Activated CD8-positive, alpha-beta T cell treated with anti-CD3 and anti-CD28 coated beads for 36 hours (primary cell): ENCODE data around the gene PPP1CB. TPM values are rescaled to one million over a fixed set of nuclear protein-coding genes. Genes with fewer than 3 reads are reported as not detected.

ENCODE experiments used
- ATAC-seq: fragments of 200-7000 bp; cut with Tn5 transposase; one replicate; pipeline ENCODE4 v1.10.0; 2021; ENCODE audit warnings: mild to moderate bottlenecking, moderate library complexity
- CTCF ChIA-PET: fragments of 350-600 bp; sonication (Branson Sonifier 250); formaldehyde crosslinking; loops from one replicate; lab custom pipeline; 2021; ENCODE audit warnings: antibody characterized with exemption; lab: Charles Lee
- POLR2A ChIA-PET: fragments of 350-600 bp; sonication (Branson Sonifier 250); formaldehyde crosslinking; loops from one replicate; lab custom pipeline; 2021; ENCODE audit warnings: antibody characterized with exemption; lab: Charles Lee
- DNase-seq: peaks from one replicate; pipeline ENCODE4 v3.0.0-alpha.2; 2020
- H3K27ac Mint-ChIP-seq: one replicate; pipeline ENCODE4 v1.8.0; 2021; ENCODE audit warnings: mild to moderate bottlenecking, mixed read lengths
- H3K27me3 Mint-ChIP-seq: one replicate; pipeline ENCODE4 v1.8.0; 2021; ENCODE audit warnings: mixed read lengths
- H3K36me3 Mint-ChIP-seq: one replicate; pipeline ENCODE4 v1.8.0; 2021; ENCODE audit warnings: low read depth, mixed read lengths
- H3K4me1 Mint-ChIP-seq: one replicate; pipeline ENCODE4 v1.8.0; 2021; ENCODE audit warnings: low read depth, mixed read lengths
- H3K4me3 Mint-ChIP-seq: one replicate; pipeline ENCODE4 v1.8.0; 2021; ENCODE audit warnings: mild to moderate bottlenecking, moderate library complexity, mixed read lengths
- H3K9me3 Mint-ChIP-seq: one replicate; pipeline ENCODE4 v1.8.0; 2021; ENCODE audit warnings: mixed read lengths
- intact Hi-C: fragments of 100-400 bp; cut with micrococcal nuclease; formaldehyde crosslinking; loops from one replicate; pipeline ENCODE4 v1.10.0; 2022
- total RNA-seq, 2 experiments: library from RNA; stranded (reverse); gene quantifications; one replicate each; pipeline ENCODE4 v1.2.3, GENCODE V29; 2021
- TF ChIP-seq, protein P1 (sequence below): fragments of 200-600 bp; IDR thresholded peaks from one replicate; pipeline ENCODE4 v1.8.0; 2022; ENCODE audit warnings: antibody characterized with exemption, mild to moderate bottlenecking

The PPP1CB gene
- total RNA-seq, 2 experiments from 2014 or later = 206 to 216 TPM

DNA sequence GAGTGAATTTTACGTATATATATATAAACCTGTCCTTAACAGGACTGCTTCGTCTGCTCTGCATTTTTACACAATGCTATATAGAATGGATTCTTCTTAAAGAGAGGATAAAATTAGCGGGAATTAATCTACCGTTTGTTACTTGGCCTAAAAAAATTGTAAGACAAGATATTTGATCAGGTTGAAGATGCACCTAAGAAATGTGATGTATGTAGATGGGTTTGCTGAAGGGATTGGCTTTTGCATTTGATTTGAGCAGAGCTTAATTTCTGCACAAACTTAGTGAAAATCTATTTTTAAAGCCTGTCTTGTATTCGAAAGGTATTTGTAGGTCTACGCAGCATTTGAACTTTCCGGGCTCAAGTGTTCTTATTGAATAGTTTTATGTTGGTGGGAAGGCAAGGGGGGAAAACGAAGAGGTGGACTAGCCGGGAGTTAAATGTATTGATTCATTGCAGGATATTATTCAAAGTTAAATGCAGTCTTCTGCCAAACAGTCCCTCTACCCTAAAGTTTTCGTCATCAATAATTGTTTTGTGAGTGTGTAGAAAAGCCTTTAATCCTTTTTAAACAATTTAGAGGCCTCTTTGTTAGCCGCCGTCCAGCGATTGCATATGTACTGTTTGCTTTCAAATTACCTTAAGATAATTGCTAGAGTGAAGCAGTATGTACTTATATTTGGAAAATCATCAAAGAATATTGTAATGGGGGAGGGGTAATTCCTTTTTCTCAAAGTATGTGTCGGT, 1.2 kb downstream of the PPP1CB start:
- H3K36me3 Mint-ChIP-seq = peaks cover 33% of the 10 kb centered on the region
- intact Hi-C loops = loop anchor here (2.0 to 5.0 kb wide), 2 partner anchors 141 to 186 kb away; no protein-coding TSS in a partner anchor
- DNase-seq (no peak), ATAC-seq (no peak)
- ChIA-PET CTCF (interaction anchor here (0.6 to 14.7 kb wide), 5 partner anchors 9 to 185 kb away, joined by 3 to 156 read pairs (median 3); no protein-coding TSS in a partner anchor), POLR2A (interaction anchor here (0.7 to 2.7 kb wide), 13 partner anchors 15 to 169 kb away, joined by 3 to 14 read pairs (median 4); partner anchors contain the start of gene WDR43)
- TF ChIP-seq, protein P1, sequence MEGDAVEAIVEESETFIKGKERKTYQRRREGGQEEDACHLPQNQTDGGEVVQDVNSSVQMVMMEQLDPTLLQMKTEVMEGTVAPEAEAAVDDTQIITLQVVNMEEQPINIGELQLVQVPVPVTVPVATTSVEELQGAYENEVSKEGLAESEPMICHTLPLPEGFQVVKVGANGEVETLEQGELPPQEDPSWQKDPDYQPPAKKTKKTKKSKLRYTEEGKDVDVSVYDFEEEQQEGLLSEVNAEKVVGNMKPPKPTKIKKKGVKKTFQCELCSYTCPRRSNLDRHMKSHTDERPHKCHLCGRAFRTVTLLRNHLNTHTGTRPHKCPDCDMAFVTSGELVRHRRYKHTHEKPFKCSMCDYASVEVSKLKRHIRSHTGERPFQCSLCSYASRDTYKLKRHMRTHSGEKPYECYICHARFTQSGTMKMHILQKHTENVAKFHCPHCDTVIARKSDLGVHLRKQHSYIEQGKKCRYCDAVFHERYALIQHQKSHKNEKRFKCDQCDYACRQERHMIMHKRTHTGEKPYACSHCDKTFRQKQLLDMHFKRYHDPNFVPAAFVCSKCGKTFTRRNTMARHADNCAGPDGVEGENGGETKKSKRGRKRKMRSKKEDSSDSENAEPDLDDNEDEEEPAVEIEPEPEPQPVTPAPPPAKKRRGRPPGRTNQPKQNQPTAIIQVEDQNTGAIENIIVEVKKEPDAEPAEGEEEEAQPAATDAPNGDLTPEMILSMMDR = no peak
- H3K9me3 Mint-ChIP-seq = no peaks in the 10 kb centered on the region
- H3K4me3 Mint-ChIP-seq = peak overlapping the region; percentile 94
- H3K27ac Mint-ChIP-seq = peak overlapping the region; percentile 96
- H3K4me1 Mint-ChIP-seq = peaks cover 63% of the 10 kb centered on the region
- H3K27me3 Mint-ChIP-seq = no peaks in the 10 kb centered on the region

DNA sequence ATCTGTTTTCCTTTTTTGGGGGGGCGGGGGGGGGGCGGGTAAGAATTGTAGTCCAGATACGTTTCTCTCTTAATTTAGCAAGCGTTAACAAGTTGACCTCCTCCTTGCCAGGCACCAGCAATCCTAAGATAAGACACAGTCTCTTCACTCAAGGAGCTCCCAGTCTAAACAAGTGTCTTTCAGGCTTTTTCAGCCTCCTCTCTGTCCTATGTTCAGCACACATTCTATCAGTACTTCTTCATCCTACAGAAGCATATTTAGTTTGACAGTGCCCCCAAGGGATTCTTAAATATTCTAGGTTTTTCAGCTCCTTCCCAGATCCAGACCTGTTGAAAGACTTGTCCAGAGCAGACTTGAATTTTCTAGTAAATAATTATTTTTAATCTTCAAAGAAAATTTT, 2.7 kb downstream of the PPP1CB start:
- ATAC-seq (no peak), DNase-seq (no peak)
- Mint-ChIP-seq H3K27ac (peak overlapping the region; percentile 50), H3K4me3 (peak overlapping the region; percentile 49), H3K36me3 (peaks cover 37% of the 10 kb centered on the region), H3K4me1 (peaks cover 60% of the 10 kb centered on the region), H3K27me3 (no peaks in the 10 kb centered on the region), H3K9me3 (no peaks in the 10 kb centered on the region)
- CTCF ChIA-PET = interaction anchor here (1.2 to 14.7 kb wide), 6 partner anchors 9 to 187 kb away, joined by 3 to 156 read pairs (median 4); no protein-coding TSS in a partner anchor
- TF ChIP-seq, protein P1 = no peak
- POLR2A ChIA-PET = interaction anchor here (1.3 to 1.9 kb wide), 2 partner anchors 143 to 167 kb away, joined by 4 to 5 read pairs; no protein-coding TSS in a partner anchor
- intact Hi-C loops = loop anchor here (5.0 kb wide), 1 partner anchor 142 kb away; no protein-coding TSS in a partner anchor

DNA sequence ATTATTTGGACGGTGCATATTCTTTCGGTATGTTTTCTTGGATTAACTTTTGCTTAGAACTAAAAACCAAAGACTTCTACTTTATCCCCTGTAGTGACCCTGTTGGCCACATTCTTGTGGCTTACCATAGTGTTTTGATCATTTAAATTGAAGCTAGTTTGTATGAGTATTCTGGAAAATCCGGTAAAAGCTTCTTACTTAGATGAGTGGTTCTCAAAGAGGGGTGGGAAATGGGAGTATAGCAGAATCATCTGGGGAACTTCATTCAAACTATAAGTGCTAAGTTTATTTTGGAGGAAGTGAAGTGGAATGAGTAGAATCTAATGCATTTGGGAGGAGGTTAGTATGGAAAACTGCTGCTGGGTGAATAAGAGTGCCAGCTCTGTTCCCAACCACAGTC, 3.8 kb downstream of the PPP1CB start:
- ChIA-PET CTCF (interaction anchor here (0.7 to 14.7 kb wide), 6 partner anchors 14 to 201 kb away, joined by 3 to 156 read pairs (median 4); no protein-coding TSS in a partner anchor), POLR2A (interaction anchor here (1.9 kb wide), 1 partner anchor 144 kb away, joined by 5 read pairs; no protein-coding TSS in a partner anchor)
- Mint-ChIP-seq H3K27me3 (no peaks in the 10 kb centered on the region), H3K27ac (peak overlapping the region; percentile 9), H3K9me3 (no peaks in the 10 kb centered on the region), H3K4me1 (peaks cover 51% of the 10 kb centered on the region), H3K4me3 (peak overlapping the region; percentile 39), H3K36me3 (peaks cover 37% of the 10 kb centered on the region)
- ATAC-seq (no peak), DNase-seq (no peak)
- TF ChIP-seq, protein P1 = no peak
- intact Hi-C loops = no loop called here

DNA sequence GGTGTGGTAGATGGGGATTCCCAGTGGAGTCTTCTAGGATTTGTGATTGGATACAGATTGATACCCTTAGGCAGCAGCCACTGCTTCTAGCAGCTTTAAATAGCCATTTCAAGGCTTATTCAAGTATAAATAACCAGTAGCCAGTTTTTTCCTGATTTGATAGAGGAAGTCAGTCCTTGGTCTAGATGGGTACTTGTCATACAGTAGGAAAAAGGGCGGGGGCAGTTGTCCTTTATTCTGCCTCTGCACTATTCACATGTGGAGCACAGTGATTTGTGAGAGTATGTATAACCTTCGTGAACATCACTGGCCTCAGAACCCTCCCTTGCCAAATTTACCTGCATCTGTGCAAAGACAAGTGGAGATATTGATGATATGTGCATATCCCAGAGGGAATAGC, 6.8 kb downstream of the PPP1CB start:
- H3K36me3 Mint-ChIP-seq = peaks cover 36% of the 10 kb centered on the region
- DNase-seq = no peak
- no peak for ATAC-seq
- ChIA-PET CTCF (interaction anchor here (14.7 kb wide), 1 partner anchor 163 kb away, joined by 156 read pairs; no protein-coding TSS in a partner anchor), POLR2A (interaction anchor here (2.7 kb wide), 1 partner anchor 164 kb away, joined by 8 read pairs; no protein-coding TSS in a partner anchor)
- TF ChIP-seq, protein P1 = no peak
- H3K9me3 Mint-ChIP-seq = no peaks in the 10 kb centered on the region
- H3K4me1 Mint-ChIP-seq = peaks cover 76% of the 10 kb centered on the region
- intact Hi-C loops = no loop called here
- no peaks in the 10 kb centered on the region for H3K27me3 Mint-ChIP-seq
- no peak overlapping the region for H3K4me3 Mint-ChIP-seq
- H3K27ac Mint-ChIP-seq = no peak overlapping the region
